Ishikawa (cell line): ENCODE data around the gene TNFRSF1B.

Experiments used
- CEBPB ChIP-seq: IDR thresholded peaks from 2 replicates; pipeline ENCODE4 v1.6.1; 2012
- CREB1 ChIP-seq: IDR thresholded peaks from 2 replicates; pipeline ENCODE4 v1.6.1; 2012; ENCODE audit warnings: low read depth
- EGR1 ChIP-seq: IDR thresholded peaks from 2 replicates; pipeline ENCODE4 v1.6.1; 2012
- EP300 ChIP-seq: IDR thresholded peaks from 2 replicates; pipeline ENCODE4 v1.6.1; 2012; ENCODE audit warnings: borderline replicate concordance
- FOXM1 ChIP-seq: IDR thresholded peaks from 2 replicates; pipeline ENCODE4 v1.6.1; 2012; ENCODE audit warnings: low read depth, borderline replicate concordance
- NFIC ChIP-seq: IDR thresholded peaks from 2 replicates; pipeline ENCODE4 v1.6.1; 2012
- RAD21 ChIP-seq: IDR thresholded peaks from 2 replicates; pipeline ENCODE4 v1.6.1; 2012; ENCODE audit warnings: low read depth
- TAF1 ChIP-seq: IDR thresholded peaks from 2 replicates; pipeline ENCODE4 v1.6.1; 2012; ENCODE audit warnings: low read depth, mild to moderate bottlenecking
- TCF12 ChIP-seq: IDR thresholded peaks from 2 replicates; pipeline ENCODE4 v1.6.1; 2012; ENCODE audit warnings: low read depth
- TEAD4 ChIP-seq: IDR thresholded peaks from 2 replicates; pipeline ENCODE4 v1.6.1; 2012
- YY1 ChIP-seq: IDR thresholded peaks from 2 replicates; pipeline ENCODE4 v1.6.1; 2012; ENCODE audit warnings: low read depth
- ZBTB7A ChIP-seq: IDR thresholded peaks from 2 replicates; pipeline ENCODE4 v1.6.1; 2012; ENCODE audit warnings: low read depth
- TF ChIP-seq, protein P1 (sequence below): IDR thresholded peaks from 2 replicates; pipeline ENCODE4 v1.6.1; 2012; ENCODE audit warnings: low read depth, mild to moderate bottlenecking
- TF ChIP-seq, protein P2 (sequence below): IDR thresholded peaks from 2 replicates; pipeline ENCODE4 v1.6.1; 2012
- TF ChIP-seq, protein P3 (sequence below): IDR thresholded peaks from 2 replicates; pipeline ENCODE4 v1.6.1; 2012

Gene TNFRSF1B

DNA sequence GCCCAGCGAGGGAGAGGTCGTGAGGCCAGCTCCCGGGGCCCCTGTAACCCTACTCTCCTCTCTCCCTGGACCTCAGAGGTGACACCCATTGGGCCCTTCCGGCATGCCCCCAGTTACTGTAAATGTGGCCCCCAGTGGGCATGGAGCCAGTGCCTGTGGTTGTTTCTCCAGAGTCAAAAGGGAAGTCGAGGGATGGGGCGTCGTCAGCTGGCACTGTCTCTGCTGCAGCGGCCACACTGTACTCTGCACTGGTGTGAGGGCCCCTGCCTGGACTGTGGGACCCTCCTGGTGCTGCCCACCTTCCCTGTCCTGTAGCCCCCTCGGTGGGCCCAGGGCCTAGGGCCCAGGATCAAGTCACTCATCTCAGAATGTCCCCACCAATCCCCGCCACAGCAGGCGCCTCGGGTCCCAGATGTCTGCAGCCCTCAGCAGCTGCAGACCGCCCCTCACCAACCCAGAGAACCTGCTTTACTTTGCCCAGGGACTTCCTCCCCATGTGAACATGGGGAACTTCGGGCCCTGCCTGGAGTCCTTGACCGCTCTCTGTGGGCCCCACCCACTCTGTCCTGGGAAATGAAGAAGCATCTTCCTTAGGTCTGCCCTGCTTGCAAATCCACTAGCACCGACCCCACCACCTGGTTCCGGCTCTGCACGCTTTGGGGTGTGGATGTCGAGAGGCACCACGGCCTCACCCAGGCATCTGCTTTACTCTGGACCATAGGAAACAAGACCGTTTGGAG, 23.7 kb upstream of the TNFRSF1B start:
- TF ChIP-seq TAF1 (no peak), RAD21 (no peak), TCF12 (no peak), FOXM1 (no peak), EP300 (no peak), CEBPB (no peak), CREB1 (no peak), NFIC (no peak), ZBTB7A (no peak), EGR1 (no peak), YY1 (no peak), TEAD4 (no peak)
- TF ChIP-seq, protein P1, sequence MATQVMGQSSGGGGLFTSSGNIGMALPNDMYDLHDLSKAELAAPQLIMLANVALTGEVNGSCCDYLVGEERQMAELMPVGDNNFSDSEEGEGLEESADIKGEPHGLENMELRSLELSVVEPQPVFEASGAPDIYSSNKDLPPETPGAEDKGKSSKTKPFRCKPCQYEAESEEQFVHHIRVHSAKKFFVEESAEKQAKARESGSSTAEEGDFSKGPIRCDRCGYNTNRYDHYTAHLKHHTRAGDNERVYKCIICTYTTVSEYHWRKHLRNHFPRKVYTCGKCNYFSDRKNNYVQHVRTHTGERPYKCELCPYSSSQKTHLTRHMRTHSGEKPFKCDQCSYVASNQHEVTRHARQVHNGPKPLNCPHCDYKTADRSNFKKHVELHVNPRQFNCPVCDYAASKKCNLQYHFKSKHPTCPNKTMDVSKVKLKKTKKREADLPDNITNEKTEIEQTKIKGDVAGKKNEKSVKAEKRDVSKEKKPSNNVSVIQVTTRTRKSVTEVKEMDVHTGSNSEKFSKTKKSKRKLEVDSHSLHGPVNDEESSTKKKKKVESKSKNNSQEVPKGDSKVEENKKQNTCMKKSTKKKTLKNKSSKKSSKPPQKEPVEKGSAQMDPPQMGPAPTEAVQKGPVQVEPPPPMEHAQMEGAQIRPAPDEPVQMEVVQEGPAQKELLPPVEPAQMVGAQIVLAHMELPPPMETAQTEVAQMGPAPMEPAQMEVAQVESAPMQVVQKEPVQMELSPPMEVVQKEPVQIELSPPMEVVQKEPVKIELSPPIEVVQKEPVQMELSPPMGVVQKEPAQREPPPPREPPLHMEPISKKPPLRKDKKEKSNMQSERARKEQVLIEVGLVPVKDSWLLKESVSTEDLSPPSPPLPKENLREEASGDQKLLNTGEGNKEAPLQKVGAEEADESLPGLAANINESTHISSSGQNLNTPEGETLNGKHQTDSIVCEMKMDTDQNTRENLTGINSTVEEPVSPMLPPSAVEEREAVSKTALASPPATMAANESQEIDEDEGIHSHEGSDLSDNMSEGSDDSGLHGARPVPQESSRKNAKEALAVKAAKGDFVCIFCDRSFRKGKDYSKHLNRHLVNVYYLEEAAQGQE = no peak
- TF ChIP-seq, protein P2, sequence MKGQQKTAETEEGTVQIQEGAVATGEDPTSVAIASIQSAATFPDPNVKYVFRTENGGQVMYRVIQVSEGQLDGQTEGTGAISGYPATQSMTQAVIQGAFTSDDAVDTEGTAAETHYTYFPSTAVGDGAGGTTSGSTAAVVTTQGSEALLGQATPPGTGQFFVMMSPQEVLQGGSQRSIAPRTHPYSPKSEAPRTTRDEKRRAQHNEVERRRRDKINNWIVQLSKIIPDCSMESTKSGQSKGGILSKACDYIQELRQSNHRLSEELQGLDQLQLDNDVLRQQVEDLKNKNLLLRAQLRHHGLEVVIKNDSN = no peak
- TF ChIP-seq, protein P3, sequence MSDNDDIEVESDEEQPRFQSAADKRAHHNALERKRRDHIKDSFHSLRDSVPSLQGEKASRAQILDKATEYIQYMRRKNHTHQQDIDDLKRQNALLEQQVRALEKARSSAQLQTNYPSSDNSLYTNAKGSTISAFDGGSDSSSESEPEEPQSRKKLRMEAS = no peak

DNA sequence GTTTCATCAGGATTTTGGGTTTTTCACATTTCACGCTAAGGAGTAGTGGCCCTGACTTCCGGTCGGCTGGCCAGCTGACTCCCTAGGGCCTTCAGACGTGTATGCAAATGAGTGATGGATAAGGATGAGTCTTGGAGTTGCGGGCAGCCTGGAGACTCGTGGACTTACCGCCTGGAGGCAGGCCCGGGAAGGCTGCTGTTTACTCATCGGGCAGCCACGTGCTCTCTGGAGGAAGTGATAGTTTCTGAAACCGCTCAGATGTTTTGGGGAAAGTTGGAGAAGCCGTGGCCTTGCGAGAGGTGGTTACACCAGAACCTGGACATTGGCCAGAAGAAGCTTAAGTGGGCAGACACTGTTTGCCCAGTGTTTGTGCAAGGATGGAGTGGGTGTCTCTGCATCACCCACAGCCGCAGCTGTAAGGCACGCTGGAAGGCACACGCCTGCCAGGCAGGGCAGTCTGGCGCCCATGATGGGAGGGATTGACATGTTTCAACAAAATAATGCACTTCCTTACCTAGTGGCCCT, 23.1 kb upstream of the TNFRSF1B start:
- TF ChIP-seq, protein P1 = no peak
- TF ChIP-seq ZBTB7A (no peak), TEAD4 (no peak), RAD21 (no peak), NFIC (no peak), FOXM1 (no peak), EP300 (no peak), YY1 (no peak), TCF12 (no peak), TAF1 (no peak), CEBPB (no peak), CREB1 (no peak), EGR1 (no peak)
- TF ChIP-seq, protein P3 = no peak
- TF ChIP-seq, protein P2 = no peak

DNA sequence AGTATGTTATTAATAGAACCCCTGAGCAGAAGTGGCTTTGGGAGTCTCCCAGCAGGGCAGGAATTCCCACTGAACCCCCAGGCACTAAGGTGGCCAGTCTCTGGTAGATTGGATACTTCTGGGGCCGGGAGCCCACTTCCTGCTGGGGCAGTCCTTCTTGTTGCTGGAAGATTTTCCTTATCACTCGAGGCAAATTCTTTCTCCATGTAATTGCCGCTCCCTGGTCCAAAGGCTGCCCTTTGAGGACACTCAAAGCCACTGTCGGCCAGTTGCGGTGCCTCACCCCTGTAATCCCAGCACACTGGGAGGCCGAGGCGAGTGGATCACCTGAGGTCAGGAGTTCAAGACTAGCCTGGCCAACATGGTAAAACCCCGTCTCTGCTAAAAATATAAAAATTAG, 22.6 kb upstream of the TNFRSF1B start:
- TF ChIP-seq EGR1 (no peak), CEBPB (no peak)
- TF ChIP-seq, protein P2 = no peak

DNA sequence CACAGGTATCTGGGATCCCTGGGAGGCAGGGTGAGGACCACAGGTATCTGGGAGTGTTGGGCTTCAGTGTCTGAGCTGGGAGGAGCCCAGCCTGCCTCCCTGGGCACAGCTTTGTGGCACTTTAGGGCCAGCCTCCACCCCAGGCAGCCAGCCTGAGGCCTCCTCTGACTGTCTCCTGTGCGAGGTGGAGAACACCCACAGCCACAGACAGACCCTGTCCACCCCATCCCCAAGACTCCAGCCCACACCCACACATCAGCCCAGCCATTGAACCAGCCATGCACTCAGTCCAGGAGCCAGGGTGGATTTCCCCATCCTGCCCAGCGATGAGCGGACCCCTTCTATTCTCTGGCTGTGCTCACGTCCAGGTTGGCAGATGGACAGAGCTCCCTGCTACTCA, 21.8 kb upstream of the TNFRSF1B start:
- TF ChIP-seq, protein P3 = no peak
- no peak for TF ChIP-seq TAF1
- no peak for TF ChIP-seq NFIC
- no peak for TF ChIP-seq FOXM1
- TF ChIP-seq CREB1 = no peak
- no peak for TF ChIP-seq CEBPB
- no peak for TF ChIP-seq EGR1

DNA sequence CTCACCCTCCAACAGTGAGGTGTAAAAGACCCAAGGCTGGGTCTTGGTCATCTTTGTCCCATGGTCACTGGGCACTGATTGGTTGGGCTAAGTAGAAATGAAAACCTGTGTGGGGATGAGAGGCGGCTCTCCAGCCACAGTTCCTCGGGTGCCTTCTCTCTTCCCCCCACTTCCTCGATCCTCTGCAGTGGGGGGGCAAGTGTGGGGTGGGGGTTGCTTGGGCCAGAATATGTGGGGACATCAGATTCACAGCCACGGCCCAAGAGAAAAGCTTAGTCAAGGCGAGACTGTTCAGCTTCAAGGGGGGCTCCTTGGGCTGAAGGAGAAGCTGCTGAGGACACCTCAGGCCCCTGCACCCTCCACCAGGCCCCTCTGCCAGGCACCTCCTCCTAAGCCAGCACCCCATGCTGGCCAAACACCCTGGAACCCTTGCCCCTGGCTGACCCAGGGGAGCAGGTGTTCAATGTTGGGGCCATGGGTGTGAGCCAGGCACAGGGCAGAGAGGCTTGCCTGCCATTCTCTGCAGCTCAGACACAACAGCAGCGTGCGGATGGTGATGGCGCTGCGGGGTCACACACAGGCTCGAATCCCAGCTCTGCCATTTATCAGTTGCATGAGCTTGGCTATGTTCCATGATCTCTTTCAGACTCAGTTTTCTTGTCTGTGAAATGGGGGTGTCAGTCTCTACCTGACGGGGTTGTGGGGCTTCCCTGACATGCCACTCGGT, 21.0 kb upstream of the TNFRSF1B start:
- TF ChIP-seq EGR1 (no peak), YY1 (no peak), TCF12 (no peak), EP300 (no peak), CEBPB (no peak), FOXM1 (no peak), NFIC (no peak), TEAD4 (no peak), CREB1 (no peak), ZBTB7A (no peak), RAD21 (no peak), TAF1 (no peak)
- TF ChIP-seq, protein P1 = no peak
- TF ChIP-seq, protein P3 = no peak
- TF ChIP-seq, protein P2 = no peak
